Peyer's patch (tissue), 4 donors: ENCODE data around the gene FZR1. TPM values are rescaled to one million over a fixed set of nuclear protein-coding genes. Genes with fewer than 3 reads are reported as not detected.

Experiments
- DNase-seq, 3 donors: peaks; one replicate each; pipeline ENCODE4 v3.0.0-alpha.2; 2017 to 2019
- H3K27ac ChIP-seq, 4 donors: fragments of 200-600 bp; sonication (generic); one replicate each; pipeline ENCODE4 v1.5.1; 2016 to 2019
- H3K27me3 ChIP-seq, 2 donors: fragments of 200-600 bp; sonication (generic); one replicate each; pipeline ENCODE4 v1.5.1; 2019
- H3K36me3 ChIP-seq, 3 donors: fragments of 200-600 bp; sonication (generic); one replicate each; pipeline ENCODE4 v1.5.1; 2016 to 2019
- H3K4me1 ChIP-seq, 4 donors: fragments of 200-600 bp; sonication (generic); one replicate each; pipeline ENCODE4 v1.5.1; 2016 to 2019
- H3K4me3 ChIP-seq, 4 donors: fragments of 200-600 bp; sonication (generic); 1 replicate in 3 of 4; 2 replicates in 1 of 4; pipeline ENCODE4 v1.5.1; 2016 to 2019; ENCODE audit warnings: mild to moderate bottlenecking in 1 of 4
- H3K9me3 ChIP-seq, 4 donors: fragments of 200-600 bp; sonication (generic); one replicate each; pipeline ENCODE4 v1.5.1; 2016 to 2019; ENCODE audit warnings: mild to moderate bottlenecking in 1 of 4
- POLR2A ChIP-seq, 2 donors: fragments of 450-650 bp; IDR thresholded peaks; one replicate each; pipeline ENCODE4 v1.5.1; 2017; ENCODE audit warnings: antibody characterized with exemption in 2 of 2, mild to moderate bottlenecking in 2 of 2, moderate library complexity in 2 of 2
- total RNA-seq, 4 donors: library from RNA; depleted of rRNA; stranded (reverse); fragments of >200 nt; gene quantifications; one replicate each; pipeline ENCODE4 v1.1.0, GENCODE V29; 2016
- TF ChIP-seq, protein P1 (sequence below), 6 experiments: fragments of 450-650 bp in 4 of 6; fragments of 200-600 bp in 2 of 6; sonication (generic) in 1 of 6; IDR thresholded peaks; one replicate each; pipeline ENCODE4 v1.5.1; 2017 to 2019; ENCODE audit warnings: antibody characterized with exemption in 6 of 6, mild to moderate bottlenecking in 3 of 6, moderate library complexity in 1 of 6

The FZR1 gene
- total RNA-seq, 4 donors from 2014 or later = 24.8 to 75.1 (median 38.7) TPM

DNA sequence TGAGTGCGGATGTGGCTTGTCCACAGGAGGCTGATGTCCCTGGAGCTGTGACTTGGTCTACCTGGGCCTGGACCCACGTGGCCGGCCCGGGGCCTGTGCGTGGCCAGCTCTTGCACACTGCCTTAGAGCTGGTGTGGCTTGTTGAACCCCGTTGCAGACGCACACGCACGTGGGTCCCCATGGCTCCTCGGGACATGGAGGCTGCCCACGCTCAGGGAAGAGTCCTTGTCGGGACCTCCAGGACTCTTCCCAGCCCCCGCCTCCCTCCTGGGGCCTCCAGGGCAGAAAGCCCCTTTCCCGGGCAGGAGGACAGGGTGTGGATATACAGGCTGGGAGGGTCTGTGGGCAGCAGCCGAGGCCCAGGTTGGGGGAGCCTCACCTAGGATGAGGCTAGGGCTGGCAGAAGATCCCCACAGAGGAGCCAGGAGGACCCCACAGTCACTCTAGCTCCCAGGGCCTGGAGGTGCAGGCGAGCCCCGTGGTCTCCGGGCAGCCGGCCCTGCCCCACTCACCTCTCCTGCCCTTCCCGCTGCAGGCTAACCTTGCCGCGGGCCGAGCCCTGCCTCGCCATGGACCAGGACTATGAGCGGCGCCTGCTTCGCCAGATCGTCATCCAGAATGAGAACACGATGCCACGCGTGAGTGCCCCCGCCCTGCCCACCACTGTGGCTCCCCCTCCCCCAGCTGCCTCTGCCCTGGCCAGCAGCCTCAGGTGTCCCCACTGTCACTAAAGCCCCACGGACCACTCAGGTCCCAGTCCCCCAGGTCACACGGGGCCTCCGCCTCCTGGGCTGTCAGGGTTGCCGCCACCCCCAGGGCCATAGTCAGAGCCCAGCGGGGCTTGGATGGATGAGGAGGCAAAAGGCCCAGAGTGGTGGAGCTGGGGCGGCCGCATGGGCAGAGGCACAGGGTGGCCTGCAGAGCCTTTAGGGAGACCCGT, 16.6 kb downstream of the FZR1 start:
- peaks cover 0 to 14% (median 1%) of the 10 kb centered on the region in 4 donors for H3K4me1 ChIP-seq
- H3K4me3 ChIP-seq = no peak overlapping the region
- no peaks in the 10 kb centered on the region for H3K9me3 ChIP-seq
- DNase-seq = no peak
- H3K27ac ChIP-seq = no peak overlapping the region
- peaks cover 0 to 61% (median 0%) of the 10 kb centered on the region in 3 donors for H3K36me3 ChIP-seq
- TF ChIP-seq POLR2A (IDR thresholded peaks at IDR 0.05) = no peak
- TF ChIP-seq, protein P1, sequence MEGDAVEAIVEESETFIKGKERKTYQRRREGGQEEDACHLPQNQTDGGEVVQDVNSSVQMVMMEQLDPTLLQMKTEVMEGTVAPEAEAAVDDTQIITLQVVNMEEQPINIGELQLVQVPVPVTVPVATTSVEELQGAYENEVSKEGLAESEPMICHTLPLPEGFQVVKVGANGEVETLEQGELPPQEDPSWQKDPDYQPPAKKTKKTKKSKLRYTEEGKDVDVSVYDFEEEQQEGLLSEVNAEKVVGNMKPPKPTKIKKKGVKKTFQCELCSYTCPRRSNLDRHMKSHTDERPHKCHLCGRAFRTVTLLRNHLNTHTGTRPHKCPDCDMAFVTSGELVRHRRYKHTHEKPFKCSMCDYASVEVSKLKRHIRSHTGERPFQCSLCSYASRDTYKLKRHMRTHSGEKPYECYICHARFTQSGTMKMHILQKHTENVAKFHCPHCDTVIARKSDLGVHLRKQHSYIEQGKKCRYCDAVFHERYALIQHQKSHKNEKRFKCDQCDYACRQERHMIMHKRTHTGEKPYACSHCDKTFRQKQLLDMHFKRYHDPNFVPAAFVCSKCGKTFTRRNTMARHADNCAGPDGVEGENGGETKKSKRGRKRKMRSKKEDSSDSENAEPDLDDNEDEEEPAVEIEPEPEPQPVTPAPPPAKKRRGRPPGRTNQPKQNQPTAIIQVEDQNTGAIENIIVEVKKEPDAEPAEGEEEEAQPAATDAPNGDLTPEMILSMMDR (IDR thresholded peaks at IDR 0.05) = no peak
- no peaks in the 10 kb centered on the region for H3K27me3 ChIP-seq

DNA sequence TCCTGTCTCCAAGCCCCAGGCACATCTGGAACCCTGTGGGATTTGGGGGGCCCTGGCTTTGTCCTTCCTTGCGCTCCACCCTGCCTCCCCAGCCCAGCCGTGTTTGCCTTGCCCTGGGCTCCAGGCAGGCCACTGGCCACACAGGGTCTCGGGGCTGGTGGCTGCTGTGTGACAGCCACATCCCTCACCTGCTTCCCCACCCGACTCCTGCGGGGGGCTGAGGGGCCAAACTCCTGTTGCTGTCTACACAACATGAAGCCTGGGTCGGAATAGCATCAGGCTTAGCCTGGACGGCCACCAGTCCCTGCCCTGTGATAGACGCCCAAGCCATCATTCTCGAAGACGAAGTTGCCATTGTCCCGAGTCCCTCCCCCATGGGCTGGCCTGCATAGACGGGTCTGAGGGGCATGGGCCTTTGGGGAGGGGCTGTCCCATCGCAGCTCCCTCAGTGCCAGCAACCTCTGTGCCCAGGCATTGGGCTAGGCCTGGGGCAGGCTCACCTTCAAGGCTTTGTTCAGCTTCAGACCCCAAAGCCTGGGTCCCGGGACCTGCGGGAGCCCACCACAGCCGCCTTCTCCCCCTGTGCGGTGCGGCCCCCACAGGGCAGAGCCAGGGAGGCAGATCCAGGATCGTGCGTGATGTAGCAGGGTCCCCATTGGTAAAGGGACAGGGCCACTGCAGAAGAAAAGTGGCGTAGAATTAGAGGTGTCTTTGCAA, 17.4 kb downstream of the FZR1 start:
- Histone ChIP-seq H3K36me3 (peaks cover 0 to 69% (median 0%) of the 10 kb centered on the region in 3 donors), H3K4me1 (peaks cover 0 to 14% (median 1%) of the 10 kb centered on the region in 4 donors), H3K9me3 (no peaks in the 10 kb centered on the region), H3K27ac (no peak overlapping the region), H3K4me3 (no peak overlapping the region), H3K27me3 (no peaks in the 10 kb centered on the region)
- TF ChIP-seq POLR2A (IDR thresholded peaks at IDR 0.05) = no peak
- TF ChIP-seq, protein P1 (IDR thresholded peaks at IDR 0.05) = no peak
- no peak for DNase-seq

DNA sequence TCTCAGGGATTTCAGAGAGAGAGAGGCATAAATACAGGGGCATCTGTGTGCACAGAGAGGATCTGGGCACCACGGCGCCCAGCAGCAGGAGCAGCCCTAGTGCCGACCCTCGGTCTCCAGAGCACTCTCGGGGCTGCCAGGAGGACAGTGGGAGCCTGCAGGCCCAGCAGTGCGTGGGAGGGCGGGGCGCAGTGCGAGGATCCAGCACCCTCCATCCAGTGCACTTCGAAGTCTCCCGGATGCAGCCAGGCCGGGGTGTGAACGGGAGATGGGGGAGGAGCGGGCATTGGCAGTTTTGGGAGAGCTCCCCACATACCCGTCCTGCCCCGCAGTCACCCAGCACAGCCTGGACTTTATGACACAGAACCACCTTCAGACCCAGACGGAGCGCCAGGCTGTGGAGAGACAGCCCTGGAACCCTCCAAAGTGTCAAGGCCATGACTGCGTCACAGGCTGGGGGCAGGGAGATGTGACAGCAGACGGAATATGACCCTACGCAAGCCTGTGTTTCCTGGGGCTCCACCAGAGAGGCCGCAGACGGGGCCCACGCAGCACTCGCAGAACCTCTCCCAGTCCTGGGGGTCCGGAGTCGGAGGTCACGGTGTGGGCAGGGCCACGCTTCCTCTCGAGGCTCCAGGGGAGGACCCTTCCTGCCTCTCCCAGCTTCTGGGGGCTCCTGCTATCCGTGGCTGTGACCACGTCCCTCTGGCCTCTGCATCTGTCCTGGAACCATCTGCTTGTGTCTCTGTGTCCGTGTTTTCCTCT, 18.1 kb downstream of the FZR1 start:
- Histone ChIP-seq H3K27ac (no peak overlapping the region), H3K9me3 (no peaks in the 10 kb centered on the region), H3K4me1 (peaks cover 0 to 14% (median 1%) of the 10 kb centered on the region in 4 donors), H3K27me3 (no peaks in the 10 kb centered on the region), H3K4me3 (no peak overlapping the region), H3K36me3 (peaks cover 0 to 64% (median 0%) of the 10 kb centered on the region in 3 donors)
- no peak for DNase-seq
- TF ChIP-seq, protein P1 (IDR thresholded peaks at IDR 0.05) = no peak
- no peak for TF ChIP-seq POLR2A (IDR thresholded peaks at IDR 0.05)

DNA sequence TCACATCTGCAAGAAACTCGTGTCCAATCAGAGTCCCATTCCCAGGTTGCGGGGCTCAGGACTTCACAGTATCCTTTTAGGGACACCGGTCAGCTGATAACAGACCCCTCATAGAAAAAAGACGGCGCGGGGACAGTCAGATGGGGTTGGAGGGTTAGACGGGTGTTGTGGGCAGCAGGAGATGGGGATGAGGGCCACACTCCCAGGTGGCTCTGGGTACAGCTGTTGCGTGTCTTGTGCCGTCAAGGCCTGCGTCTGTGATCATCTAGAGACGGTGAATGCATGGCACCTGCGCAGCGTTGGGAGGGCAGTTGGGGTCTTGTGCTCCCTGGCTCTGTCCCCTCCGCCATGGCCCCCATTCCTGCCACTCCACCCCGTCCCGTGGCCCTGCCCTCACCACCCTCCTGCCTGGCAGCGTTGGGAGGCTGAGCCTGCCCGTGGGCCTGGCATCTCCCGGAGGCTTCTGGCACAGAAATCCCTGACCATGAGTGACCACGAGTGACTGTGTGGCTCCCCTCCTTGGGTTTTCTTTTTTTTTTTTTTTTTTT, 18.9 kb downstream of the FZR1 start:
- TF ChIP-seq POLR2A (IDR thresholded peaks at IDR 0.05) = no peak
- TF ChIP-seq, protein P1 (IDR thresholded peaks at IDR 0.05) = no peak
- H3K36me3 ChIP-seq = peaks cover 0 to 58% (median 0%) of the 10 kb centered on the region in 3 donors
- DNase-seq = no peak
- peaks cover 0 to 8% (median 1%) of the 10 kb centered on the region in 4 donors for H3K4me1 ChIP-seq
- no peaks in the 10 kb centered on the region for H3K27me3 ChIP-seq
- no peaks in the 10 kb centered on the region for H3K9me3 ChIP-seq
- no peak overlapping the region for H3K4me3 ChIP-seq
- no peak overlapping the region for H3K27ac ChIP-seq
